ENCODE results near the gene C12orf56.

C12orf56 gene

DNA sequence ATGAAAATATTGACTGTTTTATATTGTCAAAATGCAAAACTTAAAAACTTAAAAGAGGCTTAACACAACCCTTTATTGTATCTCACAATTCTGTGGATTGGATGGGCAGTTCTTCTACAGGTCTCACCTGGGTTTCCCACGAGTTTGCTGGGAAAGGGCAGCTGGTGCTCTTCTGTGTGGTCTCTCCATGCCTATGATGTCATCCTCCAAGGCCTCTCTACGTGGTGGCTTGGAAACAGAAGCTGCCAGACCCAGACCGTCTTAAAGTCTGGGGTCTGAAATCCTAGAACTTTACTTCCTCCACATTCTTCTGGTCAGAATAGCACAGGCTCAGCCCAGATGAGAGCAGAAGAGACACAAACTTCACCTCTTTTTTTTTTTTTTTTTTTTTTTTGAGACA lies 132.0 kb downstream of the C12orf56 start:
- TF ChIP-seq, protein P1, sequence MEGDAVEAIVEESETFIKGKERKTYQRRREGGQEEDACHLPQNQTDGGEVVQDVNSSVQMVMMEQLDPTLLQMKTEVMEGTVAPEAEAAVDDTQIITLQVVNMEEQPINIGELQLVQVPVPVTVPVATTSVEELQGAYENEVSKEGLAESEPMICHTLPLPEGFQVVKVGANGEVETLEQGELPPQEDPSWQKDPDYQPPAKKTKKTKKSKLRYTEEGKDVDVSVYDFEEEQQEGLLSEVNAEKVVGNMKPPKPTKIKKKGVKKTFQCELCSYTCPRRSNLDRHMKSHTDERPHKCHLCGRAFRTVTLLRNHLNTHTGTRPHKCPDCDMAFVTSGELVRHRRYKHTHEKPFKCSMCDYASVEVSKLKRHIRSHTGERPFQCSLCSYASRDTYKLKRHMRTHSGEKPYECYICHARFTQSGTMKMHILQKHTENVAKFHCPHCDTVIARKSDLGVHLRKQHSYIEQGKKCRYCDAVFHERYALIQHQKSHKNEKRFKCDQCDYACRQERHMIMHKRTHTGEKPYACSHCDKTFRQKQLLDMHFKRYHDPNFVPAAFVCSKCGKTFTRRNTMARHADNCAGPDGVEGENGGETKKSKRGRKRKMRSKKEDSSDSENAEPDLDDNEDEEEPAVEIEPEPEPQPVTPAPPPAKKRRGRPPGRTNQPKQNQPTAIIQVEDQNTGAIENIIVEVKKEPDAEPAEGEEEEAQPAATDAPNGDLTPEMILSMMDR (IDR thresholded peaks at IDR 0.05; ENCODE audit: insufficient read depth, missing control alignments) = no peak
- FAIRE-seq (no peak), DNase-seq (ENCODE audit: insufficient read length, low spot score) (no peak)

GRCh38 chr12:64256166-64256800 lies 134.3 kb downstream of the C12orf56 start:
- TF ChIP-seq, protein P1 (IDR thresholded peaks at IDR 0.05; ENCODE audit: insufficient read depth, missing control alignments) = peak; percentile 77
- FAIRE-seq (peak; percentile 96), DNase-seq (ENCODE audit: insufficient read length, low spot score) (no peak)

DNA sequence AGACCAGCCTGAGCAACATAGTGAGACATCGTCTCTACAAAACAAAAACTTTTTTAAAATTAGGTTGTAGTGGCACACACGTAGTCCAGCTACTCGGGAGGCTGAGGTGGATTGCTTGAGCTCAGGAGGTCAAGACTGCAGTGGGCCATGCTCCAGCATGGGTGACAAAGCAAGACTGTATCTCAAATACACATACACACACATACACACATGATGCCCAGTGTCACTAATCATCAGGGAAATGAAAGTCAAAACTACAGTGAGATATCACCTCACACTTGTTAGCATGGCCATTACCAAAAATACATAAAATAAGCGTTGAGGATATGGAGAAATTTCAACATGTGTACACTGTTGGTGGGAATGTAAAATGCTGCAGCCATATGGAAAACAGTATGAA lies 135.3 kb downstream of the C12orf56 start:
- TF ChIP-seq, protein P1 (IDR thresholded peaks at IDR 0.05; ENCODE audit: insufficient read depth, missing control alignments) = no peak
- DNase-seq (ENCODE audit: insufficient read length, low spot score) (no peak), FAIRE-seq (no peak)

GRCh38 chr12:64253356-64253755 lies 137.2 kb downstream of the C12orf56 start:
- DNase-seq (ENCODE audit: insufficient read length, low spot score) = no peak
- FAIRE-seq = no peak
- TF ChIP-seq, protein P1 (IDR thresholded peaks at IDR 0.05; ENCODE audit: insufficient read depth, missing control alignments) = no peak

GRCh38 chr12:64252681-64253080 lies 137.9 kb downstream of the C12orf56 start:
- TF ChIP-seq, protein P1 (IDR thresholded peaks at IDR 0.05; ENCODE audit: insufficient read depth, missing control alignments) = no peak
- FAIRE-seq = no peak
- no peak for DNase-seq (ENCODE audit: insufficient read length, low spot score)

DNA sequence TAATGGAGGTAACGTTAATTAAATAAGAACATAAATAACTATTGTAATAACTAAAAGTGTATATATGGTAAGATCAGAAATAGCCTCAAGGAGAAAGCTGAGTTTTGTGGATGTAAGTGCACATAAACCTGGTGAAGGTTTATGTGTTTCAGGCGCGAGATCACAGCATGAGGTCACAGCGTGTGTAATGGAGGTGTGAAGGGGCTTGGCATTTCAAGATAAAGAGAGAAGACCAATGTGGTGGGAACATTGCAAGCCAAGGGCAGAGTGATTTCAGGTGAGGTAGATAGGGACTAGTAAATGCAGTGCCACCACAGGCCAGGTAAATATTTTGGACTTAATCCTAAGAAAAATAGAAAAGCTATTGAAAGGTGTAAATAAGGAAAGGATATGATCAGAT lies 146.7 kb downstream of the C12orf56 start:
- TF ChIP-seq, protein P1 (IDR thresholded peaks at IDR 0.05; ENCODE audit: insufficient read depth, missing control alignments) = no peak
- no peak for DNase-seq (ENCODE audit: insufficient read length, low spot score)
- no peak for FAIRE-seq

DNA sequence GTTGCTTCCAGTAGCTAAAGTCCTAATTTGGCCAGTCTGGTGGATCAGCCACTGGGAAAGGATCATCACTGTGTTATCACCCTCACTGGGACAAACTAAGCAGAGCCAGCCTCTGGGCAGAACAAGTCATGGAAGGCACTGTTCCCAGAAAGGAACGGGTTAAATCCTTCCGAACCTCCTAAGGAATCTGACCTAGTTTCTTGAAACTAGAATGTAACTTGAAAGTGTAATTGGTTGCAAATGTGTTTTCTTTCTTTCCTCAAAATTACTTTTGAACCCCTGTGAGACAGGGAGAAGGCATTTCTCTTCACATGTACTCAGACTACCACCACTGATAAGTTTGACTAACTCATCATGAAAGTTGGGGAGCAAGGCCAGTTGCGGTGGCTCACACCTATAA lies 149.8 kb downstream of the C12orf56 start:
- DNase-seq (ENCODE audit: insufficient read length, low spot score) (no peak), FAIRE-seq (no peak)
- TF ChIP-seq, protein P1 (IDR thresholded peaks at IDR 0.05; ENCODE audit: insufficient read depth, missing control alignments) = no peak

Measured in D721Med (cell line).